Mesendoderm (in vitro differentiated cells): ENCODE measurements around the gene URI1.

Experiments used
- DNase-seq: peaks from one replicate; pipeline ENCODE4 v3.0.0; 2013
- H2AK5ac ChIP-seq: 2 replicates; pipeline ENCODE4 v1.6.1; 2013; ENCODE audit warnings: low read length, inconsistent platforms
- H2BK120ac ChIP-seq: 2 replicates; pipeline ENCODE4 v1.6.1; 2013; ENCODE audit warnings: low read depth, mild to moderate bottlenecking, low read length, moderate library complexity, mixed read lengths
- H2BK15ac ChIP-seq: replicated peaks from 2 replicates; pipeline ENCODE4 v1.6.1; 2013; ENCODE audit warnings: low read depth, mild to moderate bottlenecking, moderate library complexity
- H2BK5ac ChIP-seq: 2 replicates; pipeline ENCODE4 v1.6.1; 2013; ENCODE audit warnings: low read length, inconsistent platforms
- H3K18ac ChIP-seq: 2 replicates; pipeline ENCODE4 v1.6.1; 2013; ENCODE audit warnings: mild to moderate bottlenecking, low read length, mixed read lengths
- H3K23ac ChIP-seq: one replicate; pipeline ENCODE4 v1.6.1; 2013; ENCODE audit warnings: low read length
- H3K27ac ChIP-seq: 2 replicates; pipeline ENCODE4 v1.5.1; 2013; ENCODE audit warnings: low read depth, mild to moderate bottlenecking, inconsistent platforms, low read length, moderate library complexity
- H3K27me3 ChIP-seq: 2 replicates; pipeline ENCODE4 v1.6.1; 2013; ENCODE audit warnings: low read length, control low read depth, mild to moderate bottlenecking, inconsistent platforms; ENCODE audit not compliant: insufficient read depth, poor library complexity
- H3K36me3 ChIP-seq: 2 replicates; pipeline ENCODE4 v1.6.1; 2013; ENCODE audit warnings: low read length, inconsistent platforms; ENCODE audit not compliant: control insufficient read depth, insufficient read depth
- H3K4ac ChIP-seq: one replicate; pipeline ENCODE4 v1.6.1; 2013; ENCODE audit warnings: low read depth, mild to moderate bottlenecking, low read length, moderate library complexity
- H3K4me1 ChIP-seq: 2 replicates; pipeline ENCODE4 v1.6.1; 2013; ENCODE audit warnings: low read depth, low read length, inconsistent platforms; ENCODE audit not compliant: control insufficient read depth
- H3K4me2 ChIP-seq: 2 replicates; pipeline ENCODE4 v1.6.1; 2013; ENCODE audit warnings: low read length
- H3K4me3 ChIP-seq: 2 replicates; pipeline ENCODE4 v1.5.1; 2013; ENCODE audit warnings: mild to moderate bottlenecking, low read length
- H3K56ac ChIP-seq: one replicate; pipeline ENCODE4 v1.6.1; 2013; ENCODE audit warnings: low read length
- H3K79me1 ChIP-seq: 2 replicates; pipeline ENCODE4 v1.6.1; 2013; ENCODE audit warnings: low read length, inconsistent platforms
- H3K79me2 ChIP-seq: 2 replicates; pipeline ENCODE4 v1.6.1; 2013; ENCODE audit warnings: mild to moderate bottlenecking, low read length; ENCODE audit not compliant: control insufficient read depth, insufficient read depth
- H3K9ac ChIP-seq: 2 replicates; pipeline ENCODE4 v1.6.1; 2013; ENCODE audit warnings: low read length, inconsistent platforms
- H4K5ac ChIP-seq: one replicate; pipeline ENCODE4 v1.6.1; 2013; ENCODE audit warnings: low read length
- H4K8ac ChIP-seq: one replicate; pipeline ENCODE4 v1.6.1; 2013; ENCODE audit warnings: low read depth, mild to moderate bottlenecking, control low read depth, low read length, moderate library complexity
- WGBS: extraction: QIAGEN DNeasy Blood & Tissue Kit; methylation state at CpG from one replicate; pipeline ENCODE4 v1.1.7; 2013; ENCODE audit warnings: low lambda C conversion rate, missing lambda C conversion rate; ENCODE audit not compliant: insufficient coverage; ENCODE audit errors: extremely low coverage; 5-methylcytosine and 5-hydroxymethylcytosine counted together

Gene URI1

GRCh38 chr19:29922972-29923371 lies 19.1 kb upstream of the URI1 start:
- no CpG with 5 or more reads among the region's 4 CpGs for WGBS
- Histone ChIP-seq H2BK15ac (no peak overlapping the region), H2BK120ac (no peak overlapping the region)

GRCh38 chr19:29923653-29924052 lies 18.4 kb upstream of the URI1 start:
- Histone ChIP-seq H3K27me3 (no peaks in the 10 kb centered on the region), H3K4me2 (no peak overlapping the region), H3K4me1 (no peaks in the 10 kb centered on the region), H3K56ac (no peak overlapping the region), H3K36me3 (no peaks in the 10 kb centered on the region), H3K9ac (no peak overlapping the region), H2BK120ac (no peak overlapping the region), H4K5ac (no peak overlapping the region), H3K79me1 (no peaks in the 10 kb centered on the region), H2BK5ac (no peak overlapping the region), H3K79me2 (no peaks in the 10 kb centered on the region), H3K27ac (no peak overlapping the region), H3K4ac (no peak overlapping the region), H3K23ac (no peak overlapping the region), H4K8ac (no peak overlapping the region), H2BK15ac (no peak overlapping the region), H3K4me3 (no peak overlapping the region), H3K18ac (no peak overlapping the region), H2AK5ac (no peak overlapping the region)
- WGBS: no CpG with 5 or more reads among the region's 4 CpGs
- no peak for DNase-seq

More at GRCh38 chr19:29922972-29923371, 19.1 kb upstream of the URI1 start:
- Histone ChIP-seq H3K18ac (no peak overlapping the region), H4K5ac (no peak overlapping the region), H3K79me2 (no peaks in the 10 kb centered on the region), H2BK5ac (no peak overlapping the region), H3K4me3 (no peak overlapping the region), H3K27me3 (no peaks in the 10 kb centered on the region), H3K56ac (no peak overlapping the region), H3K4ac (no peak overlapping the region), H4K8ac (no peak overlapping the region), H3K27ac (no peak overlapping the region), H3K9ac (no peak overlapping the region), H3K23ac (no peak overlapping the region), H3K79me1 (no peaks in the 10 kb centered on the region), H3K4me2 (no peak overlapping the region), H3K36me3 (no peaks in the 10 kb centered on the region), H2AK5ac (no peak overlapping the region), H3K4me1 (no peaks in the 10 kb centered on the region)
- no peak for DNase-seq

GRCh38 chr19:29926031-29926430 lies 16.0 kb upstream of the URI1 start:
- DNase-seq: no peak
- Histone ChIP-seq H3K56ac (no peak overlapping the region), H2BK5ac (no peak overlapping the region), H2BK15ac (no peak overlapping the region), H3K79me2 (no peaks in the 10 kb centered on the region), H2AK5ac (no peak overlapping the region), H3K4me1 (no peaks in the 10 kb centered on the region), H3K79me1 (no peaks in the 10 kb centered on the region), H2BK120ac (no peak overlapping the region), H3K9ac (no peak overlapping the region), H3K27ac (no peak overlapping the region), H3K27me3 (no peaks in the 10 kb centered on the region), H3K4me2 (no peak overlapping the region), H4K8ac (no peak overlapping the region), H3K4ac (no peak overlapping the region), H4K5ac (no peak overlapping the region), H3K18ac (no peak overlapping the region), H3K36me3 (no peaks in the 10 kb centered on the region), H3K4me3 (no peak overlapping the region), H3K23ac (no peak overlapping the region)
- no CpG with 5 or more reads among the region's 1 CpG for WGBS

- WGBS: no CpG with 5 or more reads among the region's 5 CpGs
- DNase-seq: no peak
- H3K18ac ChIP-seq: no peak overlapping the region
- H3K4me3 ChIP-seq: no peak overlapping the region
- no peaks in the 10 kb centered on the region for H3K4me1 ChIP-seq
- H2AK5ac ChIP-seq: no peak overlapping the region
- H2BK15ac ChIP-seq: no peak overlapping the region
- no peak overlapping the region for H2BK120ac ChIP-seq
- H3K27ac ChIP-seq: no peak overlapping the region
- no peak overlapping the region for H4K5ac ChIP-seq
- no peak overlapping the region for H3K9ac ChIP-seq
- no peak overlapping the region for H3K23ac ChIP-seq
- no peak overlapping the region for H2BK5ac ChIP-seq
- no peak overlapping the region for H3K4ac ChIP-seq
- H3K79me1 ChIP-seq: no peaks in the 10 kb centered on the region
- H3K56ac ChIP-seq: no peak overlapping the region
- H3K79me2 ChIP-seq: no peaks in the 10 kb centered on the region
- no peak overlapping the region for H3K4me2 ChIP-seq
- no peaks in the 10 kb centered on the region for H3K36me3 ChIP-seq
- H3K27me3 ChIP-seq: no peaks in the 10 kb centered on the region
- H4K8ac ChIP-seq: no peak overlapping the region
Measured at GRCh38 chr19:29926801-29927200, 15.2 kb upstream of the URI1 start.

GRCh38 chr19:29927944-29928625 lies 14.0 kb upstream of the URI1 start:
- H3K18ac ChIP-seq: no peak overlapping the region
- no CpG with 5 or more reads among the region's 14 CpGs for WGBS
- H3K9ac ChIP-seq: no peak overlapping the region
- no peaks in the 10 kb centered on the region for H3K79me2 ChIP-seq
- no peak overlapping the region for H2AK5ac ChIP-seq
- no peak overlapping the region for H3K4me2 ChIP-seq
- H3K27me3 ChIP-seq: no peaks in the 10 kb centered on the region
- peak overlapping the region; percentile 41 for H3K4ac ChIP-seq
- H3K56ac ChIP-seq: peak overlapping the region; percentile 65
- H3K23ac ChIP-seq: no peak overlapping the region
- no peaks in the 10 kb centered on the region for H3K4me1 ChIP-seq
- no peaks in the 10 kb centered on the region for H3K36me3 ChIP-seq
- no peak overlapping the region for H2BK120ac ChIP-seq
- no peaks in the 10 kb centered on the region for H3K79me1 ChIP-seq
- H4K5ac ChIP-seq: no peak overlapping the region
- H4K8ac ChIP-seq: no peak overlapping the region
- no peak overlapping the region for H3K4me3 ChIP-seq
- H2BK5ac ChIP-seq: no peak overlapping the region
- peak; percentile 48 for DNase-seq
- H3K27ac ChIP-seq: no peak overlapping the region
- no peak overlapping the region for H2BK15ac ChIP-seq

GRCh38 chr19:29928831-29929230 lies 13.2 kb upstream of the URI1 start:
- H3K27me3 ChIP-seq: no peaks in the 10 kb centered on the region
- H3K27ac ChIP-seq: no peak overlapping the region
- no peak overlapping the region for H4K5ac ChIP-seq
- no peak overlapping the region for H2BK15ac ChIP-seq
- WGBS: no CpG with 5 or more reads among the region's 1 CpG
- H3K56ac ChIP-seq: no peak overlapping the region
- no peak overlapping the region for H3K23ac ChIP-seq
- no peak overlapping the region for H3K18ac ChIP-seq
- no peaks in the 10 kb centered on the region for H3K79me2 ChIP-seq
- H2BK120ac ChIP-seq: no peak overlapping the region
- no peak overlapping the region for H2BK5ac ChIP-seq
- H3K4me2 ChIP-seq: no peak overlapping the region
- no peak overlapping the region for H4K8ac ChIP-seq
- DNase-seq: no peak
- no peaks in the 10 kb centered on the region for H3K79me1 ChIP-seq
- H3K4me1 ChIP-seq: no peaks in the 10 kb centered on the region
- no peak overlapping the region for H3K4ac ChIP-seq
- no peaks in the 10 kb centered on the region for H3K36me3 ChIP-seq
- H3K9ac ChIP-seq: no peak overlapping the region
- H3K4me3 ChIP-seq: no peak overlapping the region
- H2AK5ac ChIP-seq: no peak overlapping the region
